ENCODE measurements around the gene DNAH17. TPM values are rescaled to one million over a fixed set of nuclear protein-coding genes. Genes with fewer than 3 reads are reported as not detected.
A peak's percentile ranks its signal among the peaks of the same experiment; 100 is the strongest.

Gene DNAH17
- total RNA-seq, 1 donor from 2014 or later, result under 0.01 TPM

GRCh38 chr17:78499715-78500540 is 77.3 kb downstream of the DNAH17 start:
- DNase-seq (ENCODE audit: low read depth, low spot score), result no peak

- no peak for DNase-seq (ENCODE audit: low read depth, low spot score)
Measured at GRCh38 chr17:78498848-78499247, 78.3 kb downstream of the DNAH17 start.

- peak; percentile 43 for DNase-seq (ENCODE audit: low read depth, low spot score)
Measured at GRCh38 chr17:78497115-78497540, 80.1 kb downstream of the DNAH17 start.

GRCh38 chr17:78496311-78496710 is 80.9 kb downstream of the DNAH17 start:
- no peak for DNase-seq (ENCODE audit: low read depth, low spot score)

- DNase-seq (ENCODE audit: low read depth, low spot score), result no peak
Measured at GRCh38 chr17:78495634-78496033, 81.6 kb downstream of the DNAH17 start.

- DNase-seq (ENCODE audit: low read depth, low spot score), result no peak
Measured at GRCh38 chr17:78494696-78495330, 82.4 kb downstream of the DNAH17 start.

- DNase-seq (ENCODE audit: low read depth, low spot score), result no peak
Measured at GRCh38 chr17:78493853-78494695, 83.1 kb downstream of the DNAH17 start.

GRCh38 chr17:78493450-78493849 is 83.7 kb downstream of the DNAH17 start:
- no peak for DNase-seq (ENCODE audit: low read depth, low spot score)

- DNase-seq (ENCODE audit: low read depth, low spot score), result no peak
Measured at GRCh38 chr17:78492116-78492799, 84.9 kb downstream of the DNAH17 start.

- DNase-seq (ENCODE audit: low read depth, low spot score), result no peak
Measured at GRCh38 chr17:78491236-78492115, 85.7 kb downstream of the DNAH17 start.

GRCh38 chr17:78490673-78491072 is 86.5 kb downstream of the DNAH17 start:
- no peak for DNase-seq (ENCODE audit: low read depth, low spot score)

- no peak for DNase-seq (ENCODE audit: low read depth, low spot score)
Measured at GRCh38 chr17:78490156-78490555, 87.0 kb downstream of the DNAH17 start.

GRCh38 chr17:78488867-78489634 is 88.1 kb downstream of the DNAH17 start:
- no peak for DNase-seq (ENCODE audit: low read depth, low spot score)

- DNase-seq (ENCODE audit: low read depth, low spot score), result no peak
Measured at GRCh38 chr17:78488156-78488555, 89.0 kb downstream of the DNAH17 start.

GRCh38 chr17:78486946-78487680 is 90.1 kb downstream of the DNAH17 start:
- DNase-seq (ENCODE audit: low read depth, low spot score), result no peak

- no peak for DNase-seq (ENCODE audit: low read depth, low spot score)
Measured at GRCh38 chr17:78486228-78486802, 90.9 kb downstream of the DNAH17 start.

GRCh38 chr17:78485290-78486168 is 91.7 kb downstream of the DNAH17 start:
- no peak for DNase-seq (ENCODE audit: low read depth, low spot score)

Data from pulmonary artery endothelial cell (primary cell).